ENCODE results near the gene TJAP1. TPM values are rescaled to one million over a fixed set of nuclear protein-coding genes. Genes with fewer than 3 reads are reported as not detected.
"Not testable (repeated sequence)": the region's sequence is repeated elsewhere in the genome, so short reads cannot be mapped to it uniquely, and the experiment has no call there.

TJAP1 gene
- total RNA-seq, 1 experiment from 2014 or later = 24.8 TPM

DNA sequence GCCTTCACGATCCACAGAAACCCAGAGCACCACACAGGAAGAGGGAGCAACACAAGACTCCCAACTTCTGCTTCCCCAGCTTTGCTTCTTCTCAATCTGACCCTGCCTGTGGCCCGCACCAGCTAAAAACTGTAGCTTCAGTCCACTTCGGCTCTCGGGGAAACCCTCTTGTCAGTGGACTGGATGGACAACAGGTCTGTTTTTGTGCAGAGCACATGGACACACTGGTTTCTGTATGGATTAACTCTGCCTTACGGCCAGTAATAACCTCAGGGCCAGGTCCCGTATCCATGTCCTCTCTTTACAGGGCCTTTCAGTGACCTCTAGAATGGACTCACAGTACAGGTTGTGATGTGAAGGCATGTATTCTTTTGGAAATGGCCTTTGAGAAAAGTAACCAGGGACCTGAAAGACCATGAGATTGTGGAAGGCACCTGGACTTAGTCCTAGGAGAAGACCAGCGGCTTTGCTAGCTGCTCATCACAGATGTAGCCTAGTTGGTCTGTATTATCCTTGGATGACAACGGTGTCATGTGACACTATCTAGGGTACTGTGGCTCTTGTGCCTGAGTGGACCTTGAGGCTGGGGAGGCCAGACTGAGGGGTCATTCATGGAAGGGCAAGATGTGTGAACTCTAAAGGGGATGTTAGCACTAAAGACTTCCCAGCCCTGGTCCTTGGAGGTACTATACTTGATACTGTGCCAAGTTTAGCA is 45.3 kb downstream of the TJAP1 start:
- no peaks in the 10 kb centered on the region for H3K27me3 ChIP-seq (replicated peaks)
- H3K4me3 ChIP-seq = no peak overlapping the region
- no peak for DNase-seq (ENCODE audit: low read depth in 1 of 2, low spot score in 2 of 2)
- no peak overlapping the region for H3K27ac ChIP-seq
- H3K36me3 ChIP-seq = peaks cover 86% of the 10 kb centered on the region
- H3K4me1 ChIP-seq (replicated peaks) = peaks cover 10% of the 10 kb centered on the region
- H3K9me3 ChIP-seq (replicated peaks) = no peaks in the 10 kb centered on the region

DNA sequence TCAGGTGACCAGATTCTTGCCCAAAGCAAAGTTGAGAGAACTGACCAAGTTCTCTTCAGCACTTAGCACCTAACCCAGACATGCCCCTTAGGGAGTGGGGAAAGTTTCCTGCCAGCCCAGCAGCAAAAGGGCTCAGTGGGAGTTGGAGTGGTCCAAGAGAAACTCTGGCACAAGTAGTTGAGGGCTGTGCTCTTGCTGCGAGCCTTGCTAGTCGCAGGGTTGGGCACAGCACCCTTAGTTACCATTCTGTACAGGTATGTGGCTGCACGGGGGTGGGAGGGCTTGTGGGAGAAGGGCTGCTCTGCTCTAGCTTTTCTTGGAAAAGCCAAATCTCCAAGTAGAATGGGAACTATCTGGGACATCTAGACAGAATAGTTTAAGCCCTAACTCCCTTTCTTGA is 45.9 kb downstream of the TJAP1 start:
- Histone ChIP-seq H3K27ac (no peak overlapping the region), H3K36me3 (peaks cover 92% of the 10 kb centered on the region), H3K4me1 (replicated peaks) (peaks cover 4% of the 10 kb centered on the region), H3K4me3 (no peak overlapping the region), H3K27me3 (replicated peaks) (no peaks in the 10 kb centered on the region), H3K9me3 (replicated peaks) (no peaks in the 10 kb centered on the region)
- DNase-seq (ENCODE audit: low read depth in 1 of 2, low spot score in 2 of 2) = no peak

GRCh38 chr6:43524483-43524961 is 47.2 kb downstream of the TJAP1 start:
- Histone ChIP-seq H3K27ac (no peak overlapping the region), H3K36me3 (peaks cover 94% of the 10 kb centered on the region)

GRCh38 chr6:43532201-43532600 is 54.8 kb downstream of the TJAP1 start:
- no peak overlapping the region for H3K27ac ChIP-seq
- DNase-seq (ENCODE audit: low read depth in 1 of 2, low spot score in 2 of 2) = no peak
- H3K9me3 ChIP-seq (replicated peaks) = no peaks in the 10 kb centered on the region
- H3K36me3 ChIP-seq = peaks cover 77% of the 10 kb centered on the region
- no peaks in the 10 kb centered on the region for H3K27me3 ChIP-seq (replicated peaks)
- no peak overlapping the region for H3K4me3 ChIP-seq
- H3K4me1 ChIP-seq (replicated peaks) = no peaks in the 10 kb centered on the region

More at GRCh38 chr6:43524483-43524961, 47.2 kb downstream of the TJAP1 start:
- Histone ChIP-seq H3K4me3 (no peak overlapping the region), H3K4me1 (replicated peaks) (no peaks in the 10 kb centered on the region), H3K27me3 (replicated peaks) (no peaks in the 10 kb centered on the region), H3K9me3 (replicated peaks) (no peaks in the 10 kb centered on the region)
- no peak for DNase-seq (ENCODE audit: low read depth in 1 of 2, low spot score in 2 of 2)

DNA sequence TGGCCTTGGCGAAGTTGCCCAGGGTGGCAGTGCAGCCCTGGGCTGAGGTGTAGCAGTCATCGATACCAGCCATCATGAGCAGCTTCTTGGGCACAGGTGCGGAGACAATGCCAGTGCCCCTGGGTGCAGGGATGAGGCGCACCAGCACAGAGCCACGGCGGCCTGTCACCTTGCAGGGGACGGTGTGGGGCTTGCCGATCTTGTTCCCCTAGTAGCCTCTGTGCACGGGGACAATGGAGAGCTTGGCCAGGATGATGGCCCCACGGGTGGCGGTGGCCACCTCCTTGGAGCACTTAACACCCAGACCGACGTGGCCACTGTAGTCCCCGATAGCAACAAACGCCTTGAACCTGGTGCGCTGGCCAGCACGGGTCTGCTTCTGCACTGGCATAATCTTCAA is 61.6 kb downstream of the TJAP1 start:
- H3K27me3 ChIP-seq (replicated peaks); H3K9me3 ChIP-seq (replicated peaks); H3K27ac ChIP-seq; H3K4me3 ChIP-seq; H3K4me1 ChIP-seq (replicated peaks); DNase-seq (ENCODE audit: low read depth in 1 of 2, low spot score in 2 of 2): not testable (repeated sequence)
- H3K36me3 ChIP-seq = peaks cover 72% of the 10 kb centered on the region

GRCh38 chr6:43539409-43539808 is 62.0 kb downstream of the TJAP1 start:
- H3K27me3 ChIP-seq (replicated peaks); H3K4me3 ChIP-seq; H3K27ac ChIP-seq; H3K9me3 ChIP-seq (replicated peaks); H3K4me1 ChIP-seq (replicated peaks); DNase-seq (ENCODE audit: low read depth in 1 of 2, low spot score in 2 of 2): not testable (repeated sequence)
- H3K36me3 ChIP-seq = peaks cover 69% of the 10 kb centered on the region

GRCh38 chr6:43540507-43540906 is 63.1 kb downstream of the TJAP1 start:
- Histone ChIP-seq H3K9me3 (replicated peaks) (no peaks in the 10 kb centered on the region), H3K4me3 (no peak overlapping the region), H3K27me3 (replicated peaks) (no peaks in the 10 kb centered on the region), H3K36me3 (peaks cover 72% of the 10 kb centered on the region), H3K27ac (no peak overlapping the region), H3K4me1 (replicated peaks) (no peaks in the 10 kb centered on the region)
- no peak for DNase-seq (ENCODE audit: low read depth in 1 of 2, low spot score in 2 of 2)

- Histone ChIP-seq H3K27ac (no peak overlapping the region), H3K36me3 (peaks cover 82% of the 10 kb centered on the region), H3K9me3 (replicated peaks) (no peaks in the 10 kb centered on the region), H3K4me3 (no peak overlapping the region), H3K4me1 (replicated peaks) (no peaks in the 10 kb centered on the region), H3K27me3 (replicated peaks) (no peaks in the 10 kb centered on the region)
- no peak for DNase-seq (ENCODE audit: low read depth in 1 of 2, low spot score in 2 of 2)
These were observed 64.6 kb downstream of the TJAP1 start for GRCh38 chr6:43541774-43542471.

DNA sequence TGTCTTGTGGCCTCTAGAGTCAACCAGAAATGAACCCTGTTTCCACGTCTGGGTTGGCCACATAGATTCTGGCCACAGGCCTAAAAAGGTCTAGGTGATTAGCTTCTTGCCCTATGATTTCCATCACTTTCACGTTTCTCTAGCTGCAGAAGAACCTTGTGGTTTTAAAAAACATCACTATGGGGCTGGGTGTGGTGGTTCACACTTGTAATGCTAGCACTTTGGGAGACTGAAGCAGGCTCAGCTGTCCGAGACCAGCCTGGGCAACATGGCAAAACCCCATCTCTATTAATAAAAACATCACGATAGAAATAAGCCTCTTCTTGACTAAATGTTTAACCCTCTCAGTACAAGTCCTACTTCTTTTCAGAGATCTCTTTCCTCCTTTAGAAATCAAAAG is 67.1 kb downstream of the TJAP1 start:
- peaks cover 86% of the 10 kb centered on the region for H3K36me3 ChIP-seq
- no peak overlapping the region for H3K27ac ChIP-seq
- no peak overlapping the region for H3K4me3 ChIP-seq
- DNase-seq (ENCODE audit: low read depth in 1 of 2, low spot score in 2 of 2) = no peak
- no peaks in the 10 kb centered on the region for H3K27me3 ChIP-seq (replicated peaks)
- H3K4me1 ChIP-seq (replicated peaks) = no peaks in the 10 kb centered on the region
- H3K9me3 ChIP-seq (replicated peaks) = no peaks in the 10 kb centered on the region

- no peak overlapping the region for H3K27ac ChIP-seq
- peaks cover 87% of the 10 kb centered on the region for H3K36me3 ChIP-seq
- no peaks in the 10 kb centered on the region for H3K4me1 ChIP-seq (replicated peaks)
- no peak for DNase-seq (ENCODE audit: low read depth in 1 of 2, low spot score in 2 of 2)
- H3K9me3 ChIP-seq (replicated peaks) = no peaks in the 10 kb centered on the region
- H3K4me3 ChIP-seq = no peak overlapping the region
- no peaks in the 10 kb centered on the region for H3K27me3 ChIP-seq (replicated peaks)
These were observed 69.9 kb downstream of the TJAP1 start for GRCh38 chr6:43547222-43547621.

Other genes starting within 250 kb of the TJAP1 start
- 35.7 and 71.5 TPM in 2 replicates for gene DNPH1, start 248.1 kb upstream of the TJAP1 start, total RNA-seq (2014; rRNA removed; shearing (Covaris generic))
- not detected in 2 replicates for gene TTBK1, start 234.1 kb upstream of the TJAP1 start, total RNA-seq (2014; rRNA removed; shearing (Covaris generic))
- not detected in 2 replicates for gene SLC22A7, start 179.3 kb upstream of the TJAP1 start, total RNA-seq (2014; rRNA removed; shearing (Covaris generic))
- gene CRIP3, start 168.7 kb upstream of the TJAP1 start, total RNA-seq (2014; rRNA removed; shearing (Covaris generic)) = not detected in 2 replicates
- 8.0 and 12.2 TPM in 2 replicates for gene ZNF318, start 107.9 kb upstream of the TJAP1 start, total RNA-seq (2014; rRNA removed; shearing (Covaris generic))
- 10.9 and 11.3 TPM in 2 replicates for gene ABCC10, start 50.0 kb upstream of the TJAP1 start, total RNA-seq (2014; rRNA removed; shearing (Covaris generic))
- 0.16 TPM in 1 of 2 replicates, not detected in the other for gene DLK2, start 22.0 kb upstream of the TJAP1 start, total RNA-seq (2014; rRNA removed; shearing (Covaris generic))
- not detected in 2 replicates for gene LRRC73, start 32.8 kb downstream of the TJAP1 start, total RNA-seq (2014; rRNA removed; shearing (Covaris generic))
- 59.2 and 116 TPM in 2 replicates for gene YIPF3, start 39.4 kb downstream of the TJAP1 start, total RNA-seq (2014; rRNA removed; shearing (Covaris generic))
- 24.4 and 28.3 TPM in 2 replicates for gene POLR1C, start 39.5 kb downstream of the TJAP1 start, total RNA-seq (2014; rRNA removed; shearing (Covaris generic))
- gene XPO5, start 98.5 kb downstream of the TJAP1 start, total RNA-seq (2014; rRNA removed; shearing (Covaris generic)) = 35.8 and 81.8 TPM in 2 replicates
- 22.6 and 27.3 TPM in 2 replicates for gene POLH, start 98.6 kb downstream of the TJAP1 start, total RNA-seq (2014; rRNA removed; shearing (Covaris generic))
- gene GTPBP2, start 151.7 kb downstream of the TJAP1 start, total RNA-seq (2014; rRNA removed; shearing (Covaris generic)) = 57.3 and 59.8 TPM in 2 replicates
- gene MAD2L1BP, start 158.3 kb downstream of the TJAP1 start, total RNA-seq (2014; rRNA removed; shearing (Covaris generic)) = 17.9 and 59.4 TPM in 2 replicates
- gene RSPH9, start 167.5 kb downstream of the TJAP1 start, total RNA-seq (2014; rRNA removed; shearing (Covaris generic)) = not detected in 2 replicates
- 47.9 and 57.6 TPM in 2 replicates for gene MRPS18A, start 210.2 kb downstream of the TJAP1 start, total RNA-seq (2014; rRNA removed; shearing (Covaris generic))

Measured in SJSA1 (cell line).